Suppressor macrophage (primary cell): ENCODE measurements around the gene LTB4R2.

Source experiments
- DNase-seq, 4 experiments: peaks; one replicate each; pipeline ENCODE4 v3.0.0-alpha.2; 2020 to 2022

Gene LTB4R2

DNA sequence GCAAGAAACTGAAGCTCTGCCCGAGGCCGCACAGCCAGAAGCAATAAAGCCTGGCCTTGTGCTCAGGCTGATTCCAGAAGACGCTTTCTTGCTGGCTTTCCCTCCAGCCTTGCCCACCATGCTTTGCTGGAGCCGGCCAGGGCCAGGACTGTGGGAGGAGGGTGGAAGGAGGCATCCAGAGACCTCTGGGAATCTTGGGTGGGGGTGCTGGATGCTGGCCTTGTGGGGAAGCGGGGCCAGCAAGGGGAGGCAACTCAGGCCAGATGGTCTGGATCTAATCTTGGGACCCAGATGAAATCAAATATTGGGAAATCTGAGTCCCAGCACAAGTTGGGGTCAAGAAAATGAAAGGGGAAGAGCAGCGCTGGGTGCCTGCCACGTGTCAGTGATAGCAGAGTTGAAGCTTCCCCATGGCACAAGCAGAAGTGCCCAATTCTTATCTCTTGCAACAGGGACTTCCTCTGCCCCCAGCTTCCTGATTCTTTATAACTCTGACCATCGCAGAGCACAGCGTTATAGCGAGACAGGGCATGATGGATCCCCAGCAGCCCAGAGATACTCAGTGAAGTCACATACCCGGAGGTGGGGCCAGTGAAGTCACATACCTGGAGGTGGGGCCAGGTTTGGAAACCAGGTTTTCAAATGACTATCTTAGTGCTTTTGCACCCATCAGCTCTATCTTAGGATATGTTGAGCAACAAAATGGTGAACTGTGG, 32.2 kb upstream of the LTB4R2 start:
- DNase-seq, result peak; percentile 79 to 94 (median 90)

DNA sequence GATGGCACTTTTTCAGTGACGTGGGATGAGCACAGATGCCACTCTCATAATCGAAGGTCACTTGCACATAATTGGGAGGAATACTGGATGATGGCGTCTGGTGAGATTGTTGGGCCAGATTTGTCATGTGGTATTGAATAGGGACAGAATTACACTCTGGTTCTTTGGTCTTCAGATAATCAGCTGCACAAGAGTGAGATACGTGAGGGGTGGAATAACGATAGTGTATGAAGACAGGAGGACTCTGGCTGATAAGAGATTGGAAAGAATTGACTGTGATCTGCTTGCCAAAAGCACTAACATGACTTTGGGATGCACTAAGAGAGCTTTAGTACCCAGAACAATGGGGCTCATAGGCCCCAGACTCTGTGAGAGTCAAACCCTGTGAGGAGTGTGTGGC, 31.5 kb upstream of the LTB4R2 start:
- DNase-seq, result no peak

- peak; percentile 48 to 70 (median 64) for DNase-seq
These were observed 30.4 kb upstream of the LTB4R2 start for GRCh38 chr14:24279301-24280186.

GRCh38 chr14:24280797-24281460, 29.0 kb upstream of the LTB4R2 start:
- DNase-seq, result peak in 3 of 4 experiments; percentile 21 to 23 (median 21)

GRCh38 chr14:24281636-24282035, 28.3 kb upstream of the LTB4R2 start:
- DNase-seq, result peak; percentile 35 to 75 (median 66)

GRCh38 chr14:24282736-24283135, 27.2 kb upstream of the LTB4R2 start:
- DNase-seq, result peak in 2 of 4 experiments; percentile 53 to 60

DNA sequence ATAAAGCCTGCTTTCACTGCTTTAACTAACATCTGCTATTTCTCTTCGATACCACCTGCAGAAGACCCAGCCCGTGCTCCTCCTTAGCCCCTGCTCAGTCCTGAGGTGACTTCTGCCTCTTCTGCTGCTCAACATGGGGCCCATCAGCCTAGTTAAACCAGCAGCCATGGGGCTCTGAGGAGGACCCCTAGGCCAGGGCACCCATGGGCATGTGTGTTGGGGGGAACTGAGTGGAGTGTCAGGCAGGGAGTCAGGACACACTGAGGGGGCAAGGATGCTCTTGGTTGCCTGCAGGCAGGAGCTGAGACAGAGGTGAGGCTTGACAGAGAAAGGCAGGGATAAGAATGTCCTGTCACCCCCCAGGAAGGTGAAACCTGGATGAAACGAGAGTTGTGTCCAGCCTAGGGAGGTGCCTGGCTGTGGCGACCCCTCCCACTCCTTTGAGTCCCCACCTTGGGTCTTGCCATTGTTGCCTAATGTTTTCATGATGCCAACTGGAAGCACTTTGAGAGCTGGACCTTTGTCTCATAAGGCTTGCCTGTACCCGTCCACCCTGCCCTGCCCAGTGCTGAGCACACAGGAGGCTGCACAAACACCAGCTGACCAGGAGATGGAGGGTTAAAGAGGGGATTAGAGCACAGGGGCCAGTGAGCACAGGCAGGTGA, 26.0 kb upstream of the LTB4R2 start:
- no peak for DNase-seq

DNA sequence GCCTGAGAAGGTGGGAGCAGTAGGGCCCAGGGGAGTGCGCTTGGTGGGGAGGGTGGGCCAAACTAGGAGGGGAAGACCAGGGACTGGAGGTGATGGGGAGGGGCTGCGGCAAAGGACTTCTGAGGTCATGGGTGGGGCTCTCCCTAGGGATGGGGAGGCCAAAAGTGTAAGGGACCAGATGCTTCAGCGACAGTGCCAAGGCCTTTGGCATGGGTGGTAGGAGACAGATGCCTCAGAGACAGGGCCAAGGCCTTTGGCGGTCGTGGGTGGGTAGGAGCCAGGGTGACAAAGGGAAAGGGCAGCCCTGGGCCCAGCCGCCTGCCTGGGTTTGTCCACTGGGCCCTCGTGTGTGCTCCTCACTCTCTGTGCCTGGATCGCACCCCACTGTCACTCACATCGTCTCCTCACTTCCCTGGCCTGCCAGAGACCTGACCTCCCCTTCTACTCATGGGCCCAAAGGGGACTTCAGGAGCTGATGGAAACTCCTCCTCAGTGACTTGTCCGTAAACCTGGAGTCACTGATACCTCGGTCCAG, 25.4 kb upstream of the LTB4R2 start:
- no peak for DNase-seq

GRCh38 chr14:24285351-24285750, 24.6 kb upstream of the LTB4R2 start:
- DNase-seq, result no peak

- DNase-seq, result no peak
These were observed 22.9 kb upstream of the LTB4R2 start for GRCh38 chr14:24286996-24287395.

GRCh38 chr14:24289649-24290280, 20.2 kb upstream of the LTB4R2 start:
- no peak for DNase-seq

DNA sequence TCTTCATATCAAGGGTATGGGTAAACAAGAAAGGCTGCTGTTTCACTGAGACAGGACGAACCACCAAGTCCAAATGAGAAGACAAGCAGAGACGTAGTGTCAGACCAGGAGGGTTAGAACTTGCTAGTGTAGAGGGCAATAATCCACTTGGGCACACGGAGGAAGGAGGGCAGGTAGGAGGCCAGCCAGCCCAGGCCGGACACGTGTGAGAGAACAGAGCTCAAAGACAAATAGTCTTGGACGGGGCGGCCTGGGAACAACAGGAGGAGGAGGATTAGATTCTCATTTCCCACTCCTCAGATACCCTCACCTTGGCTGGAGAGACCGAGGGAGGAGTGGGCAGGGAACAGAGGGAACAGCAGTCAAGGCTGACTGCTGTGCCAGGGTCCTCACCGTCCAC, 19.2 kb upstream of the LTB4R2 start:
- no peak for DNase-seq

- DNase-seq, result no peak
These were observed 18.4 kb upstream of the LTB4R2 start for GRCh38 chr14:24291446-24292117.

GRCh38 chr14:24292118-24292807, 17.7 kb upstream of the LTB4R2 start:
- peak in 1 of 4 experiments; percentile 45 for DNase-seq

DNA sequence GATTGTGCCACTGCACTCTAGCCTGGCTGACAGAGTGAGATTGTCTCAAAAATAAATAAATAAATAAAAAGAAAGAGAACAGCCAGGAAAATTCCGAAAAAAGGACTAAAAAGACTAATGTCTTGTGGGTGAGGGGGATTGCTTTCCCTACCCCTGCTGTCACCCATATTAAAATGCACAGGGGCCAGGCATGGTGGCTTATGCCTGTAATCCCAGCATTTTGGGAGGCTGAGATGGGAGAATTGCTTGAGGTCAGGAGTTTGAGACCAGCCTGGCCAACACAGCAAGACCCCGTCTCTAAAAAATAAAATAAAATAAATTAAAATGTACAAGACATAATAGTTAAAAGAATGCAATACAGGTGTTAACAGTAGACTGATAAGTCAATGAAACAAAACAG, 16.4 kb upstream of the LTB4R2 start:
- DNase-seq, result no peak

GRCh38 chr14:24296341-24297157, 13.4 kb upstream of the LTB4R2 start:
- peak; percentile 86 to 93 (median 90) for DNase-seq

DNA sequence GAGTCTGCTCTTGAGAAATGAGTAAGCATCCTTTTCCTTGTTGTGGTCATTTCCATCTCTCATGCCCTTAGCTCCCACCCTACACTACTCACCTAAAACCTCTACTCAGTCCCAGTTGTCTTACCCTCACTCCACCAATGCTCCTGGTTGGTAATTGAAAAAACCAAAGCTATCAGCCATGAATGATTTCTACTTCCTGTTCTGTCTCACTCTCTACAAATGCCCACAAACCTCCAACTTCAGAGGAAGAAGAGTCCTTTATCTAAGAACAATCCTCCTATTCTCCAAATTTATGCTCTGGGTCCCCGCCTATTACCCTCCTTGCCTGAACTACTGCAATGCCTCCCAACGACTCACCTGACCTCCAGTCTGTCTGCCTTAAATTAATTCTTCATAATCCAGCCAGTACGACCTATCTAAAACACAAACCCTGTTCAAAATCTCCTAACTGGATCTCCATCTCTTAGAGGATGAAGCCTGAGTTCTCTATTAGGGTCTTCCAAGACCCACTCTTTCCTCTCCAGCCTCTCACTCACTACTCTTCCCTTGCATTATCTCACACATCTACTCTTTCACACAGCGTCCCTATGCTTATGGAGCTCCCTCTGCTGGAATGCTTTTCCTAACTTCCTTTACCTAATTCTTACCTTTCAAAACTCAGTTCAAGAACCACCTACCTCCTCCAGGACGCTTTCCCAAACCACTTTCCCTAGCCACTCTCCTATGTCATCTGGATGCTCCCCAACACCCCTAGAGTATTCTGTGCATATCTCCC, 12.6 kb upstream of the LTB4R2 start:
- peak; percentile 38 to 64 (median 46) for DNase-seq

DNA sequence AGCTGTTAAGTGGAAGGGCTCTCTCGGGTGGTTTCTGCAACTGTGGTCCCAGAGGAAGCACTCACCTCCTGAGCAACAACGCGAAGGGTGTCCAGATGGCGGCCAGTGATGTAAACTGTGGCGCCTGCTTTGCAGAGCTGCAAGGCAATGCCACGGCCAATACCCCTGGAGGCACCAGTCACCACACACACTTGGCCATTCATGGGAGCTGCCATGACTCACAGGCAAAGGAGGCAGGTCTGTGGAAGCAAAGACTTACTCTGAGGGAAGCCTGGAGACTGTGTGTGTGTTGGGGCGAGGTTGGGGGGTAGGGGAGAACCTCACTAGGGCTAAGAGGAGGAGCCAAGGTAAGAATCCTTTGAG, 11.1 kb upstream of the LTB4R2 start:
- DNase-seq, result peak; percentile 32 to 61 (median 36)
